ENCODE results near the gene ENTR1. TPM values are rescaled to one million over a fixed set of nuclear protein-coding genes. Genes with fewer than 3 reads are reported as not detected.

The ENTR1 gene
- total RNA-seq: 10 to 100 TPM; 52.2 to 55.5 TPM
- polyA plus RNA-seq: 13.1 TPM

GRCh38 chr9:136410500-136411287 lies at the start of gene ENTR1, which contains the start of gene PMPCA:
TSS of gene ENTR1 (minus strand) at chr9:136410614. CDS start at chr9:136410397, 217 bp downstream.
TSS of gene PMPCA (plus strand) at chr9:136410658. CDS start at chr9:136410669, 11 bp downstream.
- Mint-ChIP-seq H3K36me3 (peaks cover 0 to 74% (median 5%) of the 10 kb centered on the region in 3 donors), H3K4me1 (peaks cover 30 to 52% (median 41%) of the 10 kb centered on the region in 3 donors), H3K4me3 (peak within 1 kb of the TSS; percentile 88 to 98 (median 91)), H3K27ac (peak within 1 kb of the TSS; percentile 86 to 98 (median 93)), H3K9me3 (no peaks in the 10 kb centered on the region), H3K27me3 (no peaks in the 10 kb centered on the region)
- Histone ChIP-seq H3K27ac (ENCODE audit: low read depth, low read length) (peak within 1 kb of the TSS; percentile 93), H3K4me3 (ENCODE audit: low read length) (peak within 1 kb of the TSS; percentile 93), H3K9me3 (ENCODE audit: low read length) (no peaks in the 10 kb centered on the region), H3K4me1 (ENCODE audit: insufficient read depth, low read length) (peaks cover 29% of the 10 kb centered on the region), H3K27me3 (ENCODE audit: insufficient read depth, low read length, poor library complexity, severe bottlenecking) (no peaks in the 10 kb centered on the region), H3K36me3 (ENCODE audit: insufficient read depth, low read length) (peaks cover 17% of the 10 kb centered on the region)
- peak; percentile 91 to 96 (median 93) for DNase-seq
- ChIA-PET POLR2A (no interaction called here), CTCF (interaction anchor here (1.4 to 1.7 kb wide), 3 partner anchors 10 to 30 kb away, joined by 4 to 13 read pairs (median 5); no protein-coding TSS in a partner anchor)

GRCh38 chr9:136459425-136459824 lies 49.0 kb upstream of the ENTR1 start:
- H3K27ac ChIP-seq (ENCODE audit: low read depth, low read length): no peak overlapping the region
- ChIA-PET CTCF (no interaction called here), POLR2A (no interaction called here)
- no peak overlapping the region for H3K4me3 Mint-ChIP-seq
- H3K4me1 Mint-ChIP-seq: no peaks in the 10 kb centered on the region
- H3K4me1 ChIP-seq (ENCODE audit: insufficient read depth, low read length): no peaks in the 10 kb centered on the region
- H3K27me3 Mint-ChIP-seq: no peaks in the 10 kb centered on the region
- no peak overlapping the region for H3K4me3 ChIP-seq (ENCODE audit: low read length)
- no peaks in the 10 kb centered on the region for H3K9me3 ChIP-seq (ENCODE audit: low read length)
- no peaks in the 10 kb centered on the region for H3K27me3 ChIP-seq (ENCODE audit: insufficient read depth, low read length, poor library complexity, severe bottlenecking)
- DNase-seq: no peak
- no peaks in the 10 kb centered on the region for H3K9me3 Mint-ChIP-seq
- H3K36me3 Mint-ChIP-seq: peaks cover 4 to 88% (median 13%) of the 10 kb centered on the region in 3 donors
- H3K36me3 ChIP-seq (ENCODE audit: insufficient read depth, low read length): peaks cover 77% of the 10 kb centered on the region
- peak overlapping the region in 1 of 8 donors; percentile 54 for H3K27ac Mint-ChIP-seq

- H3K36me3 Mint-ChIP-seq: peaks cover 4 to 86% (median 16%) of the 10 kb centered on the region in 3 donors
Observed at GRCh38 chr9:136457326-136457725, 46.9 kb upstream of the ENTR1 start.

GRCh38 chr9:136456258-136456657 lies 45.8 kb upstream of the ENTR1 start:
- Histone ChIP-seq H3K4me1 (ENCODE audit: insufficient read depth, low read length) (no peaks in the 10 kb centered on the region), H3K27ac (ENCODE audit: low read depth, low read length) (no peak overlapping the region), H3K4me3 (ENCODE audit: low read length) (no peak overlapping the region), H3K27me3 (ENCODE audit: insufficient read depth, low read length, poor library complexity, severe bottlenecking) (no peaks in the 10 kb centered on the region), H3K9me3 (ENCODE audit: low read length) (no peaks in the 10 kb centered on the region), H3K36me3 (ENCODE audit: insufficient read depth, low read length) (peaks cover 71% of the 10 kb centered on the region)
- no peak for DNase-seq
- Mint-ChIP-seq H3K4me1 (peaks cover 0 to 1% (median 0%) of the 10 kb centered on the region in 3 donors), H3K9me3 (no peaks in the 10 kb centered on the region), H3K4me3 (peak overlapping the region in 1 of 7 donors; percentile 32), H3K36me3 (peaks cover 4 to 84% (median 12%) of the 10 kb centered on the region in 3 donors), H3K27me3 (no peaks in the 10 kb centered on the region), H3K27ac (peak overlapping the region in 1 of 8 donors; percentile 14)
- POLR2A ChIA-PET: no interaction called here
- CTCF ChIA-PET: interaction anchor here (1.2 kb wide), 1 partner anchor 11 kb away, joined by 3 read pairs; no protein-coding TSS in a partner anchor

More at GRCh38 chr9:136457326-136457725, 46.9 kb upstream of the ENTR1 start:
- Histone ChIP-seq H3K9me3 (ENCODE audit: low read length) (no peaks in the 10 kb centered on the region), H3K36me3 (ENCODE audit: insufficient read depth, low read length) (peaks cover 69% of the 10 kb centered on the region), H3K27me3 (ENCODE audit: insufficient read depth, low read length, poor library complexity, severe bottlenecking) (no peaks in the 10 kb centered on the region), H3K27ac (ENCODE audit: low read depth, low read length) (no peak overlapping the region), H3K4me3 (ENCODE audit: low read length) (no peak overlapping the region), H3K4me1 (ENCODE audit: insufficient read depth, low read length) (no peaks in the 10 kb centered on the region)
- no peaks in the 10 kb centered on the region for H3K27me3 Mint-ChIP-seq
- ChIA-PET POLR2A (no interaction called here), CTCF (interaction anchor here (0.6 kb wide), 1 partner anchor 50 kb away, joined by 3 read pairs; no protein-coding TSS in a partner anchor)
- no peak overlapping the region for H3K4me3 Mint-ChIP-seq
- H3K4me1 Mint-ChIP-seq: peaks cover 0 to 1% (median 0%) of the 10 kb centered on the region in 3 donors
- H3K27ac Mint-ChIP-seq: no peak overlapping the region
- no peaks in the 10 kb centered on the region for H3K9me3 Mint-ChIP-seq
- DNase-seq: no peak

- peaks cover 4 to 86% (median 13%) of the 10 kb centered on the region in 3 donors for H3K36me3 Mint-ChIP-seq
- H3K27ac Mint-ChIP-seq: peak overlapping the region in 1 of 8 donors; percentile 66
- no peak overlapping the region for H3K4me3 ChIP-seq (ENCODE audit: low read length)
- no peaks in the 10 kb centered on the region for H3K27me3 ChIP-seq (ENCODE audit: insufficient read depth, low read length, poor library complexity, severe bottlenecking)
- no peaks in the 10 kb centered on the region for H3K9me3 Mint-ChIP-seq
- H3K9me3 ChIP-seq (ENCODE audit: low read length): no peaks in the 10 kb centered on the region
- H3K36me3 ChIP-seq (ENCODE audit: insufficient read depth, low read length): peaks cover 73% of the 10 kb centered on the region
- no peak overlapping the region for H3K4me3 Mint-ChIP-seq
- DNase-seq: no peak
- H3K27me3 Mint-ChIP-seq: no peaks in the 10 kb centered on the region
- ChIA-PET CTCF (interaction anchor here (1.2 kb wide), 1 partner anchor 10 kb away, joined by 3 read pairs; no protein-coding TSS in a partner anchor), POLR2A (no interaction called here)
- no peak overlapping the region for H3K27ac ChIP-seq (ENCODE audit: low read depth, low read length)
- H3K4me1 ChIP-seq (ENCODE audit: insufficient read depth, low read length): no peaks in the 10 kb centered on the region
- peaks cover 0 to 1% (median 0%) of the 10 kb centered on the region in 3 donors for H3K4me1 Mint-ChIP-seq
Observed at GRCh38 chr9:136455043-136456002, 44.9 kb upstream of the ENTR1 start.

GRCh38 chr9:136454026-136454796 lies 43.8 kb upstream of the ENTR1 start:
- peaks cover 4 to 87% (median 14%) of the 10 kb centered on the region in 3 donors for H3K36me3 Mint-ChIP-seq
- peaks cover 78% of the 10 kb centered on the region for H3K36me3 ChIP-seq (ENCODE audit: insufficient read depth, low read length)
- CTCF ChIA-PET: no interaction called here

GRCh38 chr9:136453326-136453725 lies 42.9 kb upstream of the ENTR1 start:
- Histone ChIP-seq H3K9me3 (ENCODE audit: low read length) (no peaks in the 10 kb centered on the region), H3K4me3 (ENCODE audit: low read length) (no peak overlapping the region), H3K27ac (ENCODE audit: low read depth, low read length) (no peak overlapping the region), H3K4me1 (ENCODE audit: insufficient read depth, low read length) (no peaks in the 10 kb centered on the region), H3K36me3 (ENCODE audit: insufficient read depth, low read length) (peaks cover 80% of the 10 kb centered on the region), H3K27me3 (ENCODE audit: insufficient read depth, low read length, poor library complexity, severe bottlenecking) (no peaks in the 10 kb centered on the region)
- DNase-seq: no peak
- Mint-ChIP-seq H3K4me1 (peaks cover 0 to 1% (median 0%) of the 10 kb centered on the region in 3 donors), H3K9me3 (no peaks in the 10 kb centered on the region), H3K36me3 (peaks cover 0 to 87% (median 15%) of the 10 kb centered on the region in 3 donors), H3K4me3 (no peak overlapping the region), H3K27me3 (no peaks in the 10 kb centered on the region), H3K27ac (peak overlapping the region in 3 of 8 donors; percentile 2 to 71 (median 13))
- ChIA-PET CTCF (no interaction called here), POLR2A (interaction anchor here (0.7 kb wide), 1 partner anchor 9 kb away, joined by 6 read pairs; no protein-coding TSS in a partner anchor)

More at GRCh38 chr9:136454026-136454796, 43.8 kb upstream of the ENTR1 start:
- H3K4me1 ChIP-seq (ENCODE audit: insufficient read depth, low read length): no peaks in the 10 kb centered on the region
- H3K4me3 ChIP-seq (ENCODE audit: low read length): no peak overlapping the region
- no peaks in the 10 kb centered on the region for H3K27me3 ChIP-seq (ENCODE audit: insufficient read depth, low read length, poor library complexity, severe bottlenecking)
- no peak overlapping the region for H3K27ac ChIP-seq (ENCODE audit: low read depth, low read length)
- Mint-ChIP-seq H3K27ac (peak overlapping the region in 2 of 8 donors; percentile 54 to 63), H3K4me3 (no peak overlapping the region), H3K9me3 (no peaks in the 10 kb centered on the region), H3K4me1 (peaks cover 0 to 1% (median 0%) of the 10 kb centered on the region in 3 donors), H3K27me3 (no peaks in the 10 kb centered on the region)
- DNase-seq: no peak
- POLR2A ChIA-PET: no interaction called here
- no peaks in the 10 kb centered on the region for H3K9me3 ChIP-seq (ENCODE audit: low read length)
